Osteoblast (primary cell): ENCODE measurements around the gene TMEM186. TPM values are rescaled to one million over a fixed set of nuclear protein-coding genes. Genes with fewer than 3 reads are reported as not detected.

ENCODE experiments used
- DNase-seq: peaks from one replicate; pipeline ENCODE4 v3.0.0; 2011; ENCODE audit warnings: low spot score, mixed read lengths; ENCODE audit not compliant: insufficient read length; ENCODE audit errors: missing footprints
- H2AFZ ChIP-seq: 2 replicates; pipeline ENCODE4 v1.6.0; 2011; ENCODE audit warnings: mild to moderate bottlenecking, low read length
- H3K27ac ChIP-seq: 2 replicates; pipeline ENCODE4 v1.5.1; 2011; ENCODE audit warnings: mild to moderate bottlenecking, low read depth, low read length, moderate library complexity
- H3K27me3 ChIP-seq: 2 replicates; pipeline ENCODE4 v1.6.0; 2012; ENCODE audit warnings: mild to moderate bottlenecking, control low read depth, inconsistent platforms, low read length, moderate library complexity; ENCODE audit not compliant: insufficient read depth
- H3K36me3 ChIP-seq: 2 replicates; pipeline ENCODE4 v1.5.1; 2011; ENCODE audit warnings: mild to moderate bottlenecking, low read length, control low read depth, moderate library complexity; ENCODE audit not compliant: insufficient read depth
- H3K4me1 ChIP-seq: 2 replicates; pipeline ENCODE4 v1.5.1; 2011; ENCODE audit warnings: mild to moderate bottlenecking, low read length, control low read depth, moderate library complexity; ENCODE audit not compliant: insufficient read depth
- H3K4me2 ChIP-seq: 2 replicates; pipeline ENCODE4 v1.6.0; 2011; ENCODE audit warnings: mild to moderate bottlenecking, low read length; ENCODE audit not compliant: insufficient read depth
- H3K4me3 ChIP-seq: fragments of 200-600 bp; sonication (generic); 3 replicates; pipeline ENCODE4 v1.5.1; 2012; ENCODE audit warnings: mild to moderate bottlenecking, low read length, inconsistent platforms; ENCODE audit not compliant: insufficient read depth
- H3K79me2 ChIP-seq: 2 replicates; pipeline ENCODE4 v1.6.0; 2012; ENCODE audit warnings: mild to moderate bottlenecking, low read length, control low read depth, inconsistent platforms; ENCODE audit not compliant: insufficient read depth
- H3K9me3 ChIP-seq: 2 replicates; pipeline ENCODE4 v1.5.1; 2011; ENCODE audit warnings: low read depth, low read length, control low read depth
- H4K20me1 ChIP-seq: 2 replicates; pipeline ENCODE4 v1.6.0; 2012; ENCODE audit warnings: mild to moderate bottlenecking, low read length, control low read depth; ENCODE audit not compliant: insufficient read depth
- total RNA-seq: library from RNA; depleted of rRNA; stranded (reverse); fragments of >200 nt; gene quantifications from 2 replicates; pipeline ENCODE4 v1.2.3, GENCODE V29; 2012
- TF ChIP-seq, protein P1 (sequence below): IDR thresholded peaks from 2 replicates; pipeline ENCODE4 v1.5.1; 2011; ENCODE audit warnings: mild to moderate bottlenecking, low read depth, low read length, moderate library complexity; ENCODE audit errors: extremely low read depth

The TMEM186 gene
- total RNA-seq, 1 donor: 4.0 TPM

DNA sequence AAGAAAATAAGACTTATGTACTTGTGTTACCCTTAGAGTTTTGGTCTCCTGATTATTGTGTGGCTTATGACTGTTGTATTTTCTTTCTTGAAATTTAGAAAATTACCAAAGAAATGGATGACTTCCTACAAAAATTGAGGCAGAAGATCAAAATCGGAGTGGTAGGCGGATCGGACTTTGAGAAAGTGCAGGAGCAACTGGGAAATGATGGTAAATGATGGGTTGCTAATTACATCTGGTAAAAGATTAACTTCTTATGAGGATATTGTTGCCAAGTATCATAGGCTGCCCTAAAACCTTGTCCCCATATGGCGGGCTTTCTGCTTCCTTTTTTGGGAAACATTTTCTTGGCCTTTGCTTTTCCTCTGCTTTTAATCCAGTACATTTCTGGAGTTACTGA, 4.3 kb upstream of the TMEM186 start:
- no peaks in the 10 kb centered on the region for H3K27me3 ChIP-seq
- H3K4me1 ChIP-seq: peaks cover 22% of the 10 kb centered on the region
- TF ChIP-seq, protein P1, sequence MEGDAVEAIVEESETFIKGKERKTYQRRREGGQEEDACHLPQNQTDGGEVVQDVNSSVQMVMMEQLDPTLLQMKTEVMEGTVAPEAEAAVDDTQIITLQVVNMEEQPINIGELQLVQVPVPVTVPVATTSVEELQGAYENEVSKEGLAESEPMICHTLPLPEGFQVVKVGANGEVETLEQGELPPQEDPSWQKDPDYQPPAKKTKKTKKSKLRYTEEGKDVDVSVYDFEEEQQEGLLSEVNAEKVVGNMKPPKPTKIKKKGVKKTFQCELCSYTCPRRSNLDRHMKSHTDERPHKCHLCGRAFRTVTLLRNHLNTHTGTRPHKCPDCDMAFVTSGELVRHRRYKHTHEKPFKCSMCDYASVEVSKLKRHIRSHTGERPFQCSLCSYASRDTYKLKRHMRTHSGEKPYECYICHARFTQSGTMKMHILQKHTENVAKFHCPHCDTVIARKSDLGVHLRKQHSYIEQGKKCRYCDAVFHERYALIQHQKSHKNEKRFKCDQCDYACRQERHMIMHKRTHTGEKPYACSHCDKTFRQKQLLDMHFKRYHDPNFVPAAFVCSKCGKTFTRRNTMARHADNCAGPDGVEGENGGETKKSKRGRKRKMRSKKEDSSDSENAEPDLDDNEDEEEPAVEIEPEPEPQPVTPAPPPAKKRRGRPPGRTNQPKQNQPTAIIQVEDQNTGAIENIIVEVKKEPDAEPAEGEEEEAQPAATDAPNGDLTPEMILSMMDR: no peak
- H3K9me3 ChIP-seq: no peaks in the 10 kb centered on the region
- no peak overlapping the region for H3K27ac ChIP-seq
- DNase-seq: no peak
- peaks cover 94% of the 10 kb centered on the region for H3K79me2 ChIP-seq
- no peak overlapping the region for H2AFZ ChIP-seq
- no peak overlapping the region for H3K4me3 ChIP-seq
- H4K20me1 ChIP-seq: peaks cover 52% of the 10 kb centered on the region
- H3K36me3 ChIP-seq: peaks cover 63% of the 10 kb centered on the region
- H3K4me2 ChIP-seq: no peak overlapping the region

GRCh38 chr16:8798535-8799157, 1.2 kb upstream of the TMEM186 start:
- Histone ChIP-seq H3K27me3 (no peaks in the 10 kb centered on the region), H3K4me1 (peaks cover 26% of the 10 kb centered on the region), H3K36me3 (peaks cover 33% of the 10 kb centered on the region), H2AFZ (no peak overlapping the region), H3K9me3 (no peaks in the 10 kb centered on the region), H3K4me2 (peak overlapping the region; percentile 89), H3K4me3 (peak overlapping the region; percentile 97), H4K20me1 (peaks cover 31% of the 10 kb centered on the region), H3K79me2 (peaks cover 80% of the 10 kb centered on the region), H3K27ac (peak overlapping the region; percentile 96)
- no peak for DNase-seq
- TF ChIP-seq, protein P1: no peak

- TF ChIP-seq, protein P1: no peak
- H3K36me3 ChIP-seq: peaks cover 30% of the 10 kb centered on the region
Measured at GRCh38 chr16:8798174-8798527, 712 bp upstream of the TMEM186 start.

DNA sequence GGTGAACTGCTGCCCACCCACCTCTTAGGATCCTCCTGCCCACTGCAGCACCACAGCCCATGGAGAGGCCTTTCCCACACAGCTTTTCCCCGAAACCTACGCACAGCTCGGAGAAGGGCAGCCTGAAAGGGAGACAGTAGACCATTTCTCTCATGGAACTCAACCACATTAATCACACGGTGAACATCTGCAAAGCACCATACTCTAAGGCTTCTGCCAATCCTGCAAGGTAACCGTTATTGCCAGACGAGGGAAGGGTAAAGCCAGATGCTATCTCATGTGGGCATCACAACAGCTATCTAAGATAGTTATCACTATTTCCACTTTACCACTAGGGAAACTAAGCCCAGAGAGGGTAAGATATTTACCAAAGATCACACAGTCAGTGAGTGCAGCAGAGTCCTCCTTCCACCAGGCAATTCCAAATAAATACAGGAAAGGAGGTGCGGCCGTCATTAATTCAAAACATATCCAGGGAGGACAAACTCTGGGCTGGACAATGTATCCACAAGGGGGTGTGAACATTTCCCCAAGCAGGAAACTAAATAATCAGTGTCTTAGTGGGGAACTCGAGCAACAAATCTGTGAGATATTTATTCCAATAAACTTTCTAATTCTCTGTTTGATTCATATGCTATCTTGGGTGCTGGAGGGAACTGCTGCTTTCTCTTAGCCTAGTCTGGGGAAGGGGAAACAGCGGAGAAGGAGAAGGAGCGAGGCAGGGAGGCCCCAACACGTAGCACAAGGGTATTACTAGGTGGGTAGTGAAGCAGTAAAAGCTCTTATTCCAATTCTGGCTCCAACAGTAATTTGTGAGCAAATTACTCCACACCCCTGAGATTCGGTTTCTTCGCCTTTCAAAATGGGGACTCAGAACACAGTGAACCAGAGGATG, 723 bp downstream of the TMEM186 start:
- TF ChIP-seq, protein P1: no peak
- Histone ChIP-seq H3K27ac (peak overlapping the region; percentile 69), H3K79me2 (peaks cover 63% of the 10 kb centered on the region), H3K27me3 (no peaks in the 10 kb centered on the region), H3K9me3 (no peaks in the 10 kb centered on the region), H3K36me3 (peaks cover 16% of the 10 kb centered on the region), H3K4me2 (peak overlapping the region; percentile 89), H3K4me3 (peak overlapping the region; percentile 97), H2AFZ (peak overlapping the region; percentile 86), H3K4me1 (peaks cover 26% of the 10 kb centered on the region), H4K20me1 (peaks cover 20% of the 10 kb centered on the region)
- DNase-seq: no peak

More at GRCh38 chr16:8798174-8798527, 712 bp upstream of the TMEM186 start:
- Histone ChIP-seq H4K20me1 (peaks cover 31% of the 10 kb centered on the region), H3K9me3 (no peaks in the 10 kb centered on the region), H3K4me3 (peak overlapping the region; percentile 97), H3K27me3 (no peaks in the 10 kb centered on the region), H2AFZ (peak overlapping the region; percentile 89), H3K27ac (peak overlapping the region; percentile 96), H3K79me2 (peaks cover 77% of the 10 kb centered on the region), H3K4me2 (peak overlapping the region; percentile 89), H3K4me1 (peaks cover 26% of the 10 kb centered on the region)
- DNase-seq: no peak
